Measurements from ENCODE around the gene ADORA3.
A peak's percentile ranks its signal among the peaks of the same experiment; 100 is the strongest.

Gene ADORA3

GRCh38 chr1:111507411-111508201, 4.2 kb upstream of the ADORA3 start:
- DNase-seq: peak; percentile 29 to 67

- no peak for DNase-seq
Observed at GRCh38 chr1:111506561-111506960, 3.1 kb upstream of the ADORA3 start.

GRCh38 chr1:111505641-111506119, 2.2 kb upstream of the ADORA3 start:
- DNase-seq: no peak

- DNase-seq: no peak
Observed at GRCh38 chr1:111504097-111504496, 664 bp upstream of the ADORA3 start.

GRCh38 chr1:111501645-111502044, 1.8 kb downstream of the ADORA3 start:
- DNase-seq: no peak

GRCh38 chr1:111499026-111499785, 4.2 kb downstream of the ADORA3 start:
- peak in 1 of 2 donors; percentile 32 for DNase-seq

- no peak for DNase-seq
Observed at GRCh38 chr1:111497592-111497991, 5.8 kb downstream of the ADORA3 start.

- no peak for DNase-seq
Observed at GRCh38 chr1:111496398-111496797, 7.0 kb downstream of the ADORA3 start.

- DNase-seq: no peak
Observed at GRCh38 chr1:111491070-111491469, 12.4 kb downstream of the ADORA3 start.

GRCh38 chr1:111490220-111490619, 13.2 kb downstream of the ADORA3 start:
- DNase-seq: no peak

- no peak for DNase-seq
Observed at GRCh38 chr1:111489604-111490003, 13.8 kb downstream of the ADORA3 start.

- DNase-seq: peak; percentile 12 to 26
Observed at GRCh38 chr1:111488669-111489068, 14.8 kb downstream of the ADORA3 start.

GRCh38 chr1:111487133-111487532, 16.3 kb downstream of the ADORA3 start:
- DNase-seq: no peak

GRCh38 chr1:111486431-111486830, 17.0 kb downstream of the ADORA3 start:
- no peak for DNase-seq

GRCh38 chr1:111484391-111485026, 18.9 kb downstream of the ADORA3 start:
- DNase-seq: no peak

- DNase-seq: no peak
Observed at GRCh38 chr1:111483876-111484275, 19.6 kb downstream of the ADORA3 start.

- DNase-seq: no peak
Observed at GRCh38 chr1:111483166-111483565, 20.3 kb downstream of the ADORA3 start.

- DNase-seq: peak; percentile 84 to 86
Observed at GRCh38 chr1:111481387-111482221, 21.8 kb downstream of the ADORA3 start.

- DNase-seq: no peak
Observed at GRCh38 chr1:111480674-111481073, 22.8 kb downstream of the ADORA3 start.

- DNase-seq: no peak
Observed at GRCh38 chr1:111476761-111477309, 26.6 kb downstream of the ADORA3 start.

GRCh38 chr1:111476214-111476613, 27.2 kb downstream of the ADORA3 start:
- DNase-seq: no peak

- DNase-seq: no peak
Observed at GRCh38 chr1:111475701-111476100, 27.7 kb downstream of the ADORA3 start.

All from hippocampal formation (tissue), 2 donors.